ENCODE measurements around the gene SKA2.
"Not testable (repeated sequence)": the region's sequence is repeated elsewhere in the genome, so short reads cannot be mapped to it uniquely, and the experiment has no call there.

Gene SKA2, protein sequence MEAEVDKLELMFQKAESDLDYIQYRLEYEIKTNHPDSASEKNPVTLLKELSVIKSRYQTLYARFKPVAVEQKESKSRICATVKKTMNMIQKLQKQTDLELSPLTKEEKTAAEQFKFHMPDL

DNA sequence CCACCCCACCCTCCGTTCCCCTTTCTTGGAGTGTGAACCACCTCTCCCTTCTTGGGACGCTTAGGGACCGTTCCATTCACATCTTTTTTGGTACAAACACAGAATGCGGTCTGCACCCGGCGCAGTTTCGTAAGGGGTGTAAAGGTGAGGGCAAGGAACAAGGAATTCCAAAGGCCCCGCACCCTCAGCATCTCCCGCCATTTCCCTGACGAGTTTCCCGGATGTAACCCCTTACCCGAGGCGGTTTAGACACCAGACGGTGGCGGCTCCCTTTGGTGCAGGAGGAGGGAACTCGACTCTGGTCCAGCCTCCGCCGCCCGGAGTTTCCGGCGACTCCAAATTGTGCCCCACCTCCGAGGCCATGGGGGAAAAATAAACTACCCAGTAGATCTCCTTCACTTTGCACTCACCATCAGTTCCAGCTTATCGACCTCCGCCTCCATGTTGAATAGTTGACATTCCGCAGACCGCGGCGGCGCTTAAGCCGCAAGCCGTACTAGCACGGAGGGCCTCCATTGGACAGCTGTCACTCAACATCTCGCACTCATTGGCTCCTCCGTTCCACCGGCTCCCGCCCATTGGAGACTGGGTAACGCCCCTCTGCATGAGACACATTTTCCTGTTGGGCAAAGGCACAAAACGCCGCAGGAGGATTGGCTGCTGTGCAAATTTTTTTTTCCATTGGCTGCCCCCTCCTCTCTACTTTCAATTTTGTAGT, at the start of gene SKA2:
Gene SKA2 (minus strand): TSS at position 466 of the 718 bp plus-strand sequence. CDS start 23 bp downstream, at position 443.
- peak; percentile 97 for DNase-seq

DNA sequence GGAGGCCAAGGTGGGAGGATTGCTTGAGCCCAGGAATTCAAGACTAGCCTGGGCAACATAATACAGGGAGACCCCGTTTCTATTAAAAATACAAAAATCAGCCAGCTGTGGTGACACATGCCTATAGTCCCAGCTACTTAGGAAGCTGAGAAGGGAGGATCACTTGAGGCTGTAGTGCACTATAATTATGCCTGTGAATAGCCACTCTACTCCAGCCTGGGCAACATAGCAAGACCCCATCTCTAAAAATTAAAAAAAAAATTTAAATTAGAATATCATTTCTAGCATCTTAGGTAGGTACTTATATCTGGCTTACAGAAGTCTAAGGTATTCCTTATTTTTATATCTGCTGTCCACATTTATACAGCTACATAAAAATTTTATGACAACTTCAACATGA, 47.3 kb upstream of the SKA2 start:
- no peak for DNase-seq

DNA sequence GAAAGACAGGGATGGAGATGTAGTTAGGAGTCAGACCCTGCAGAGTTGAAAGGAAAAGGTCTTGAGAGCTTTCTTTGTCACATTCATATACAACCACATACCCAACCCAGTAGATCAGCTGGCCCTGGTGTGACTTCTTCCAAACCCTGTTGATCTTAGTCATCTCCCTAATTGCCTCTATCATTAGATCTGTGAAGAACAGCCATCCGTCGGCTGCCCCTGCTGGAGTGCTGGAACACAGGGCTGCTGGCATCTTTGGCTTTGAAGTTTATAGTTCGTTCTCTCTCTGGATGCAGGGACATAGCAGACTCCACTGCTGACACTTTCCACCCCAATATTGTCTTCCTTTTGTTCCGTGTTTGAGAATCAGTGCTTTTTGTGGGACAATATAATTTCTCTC, 44.4 kb upstream of the SKA2 start:
- DNase-seq, result no peak

DNA sequence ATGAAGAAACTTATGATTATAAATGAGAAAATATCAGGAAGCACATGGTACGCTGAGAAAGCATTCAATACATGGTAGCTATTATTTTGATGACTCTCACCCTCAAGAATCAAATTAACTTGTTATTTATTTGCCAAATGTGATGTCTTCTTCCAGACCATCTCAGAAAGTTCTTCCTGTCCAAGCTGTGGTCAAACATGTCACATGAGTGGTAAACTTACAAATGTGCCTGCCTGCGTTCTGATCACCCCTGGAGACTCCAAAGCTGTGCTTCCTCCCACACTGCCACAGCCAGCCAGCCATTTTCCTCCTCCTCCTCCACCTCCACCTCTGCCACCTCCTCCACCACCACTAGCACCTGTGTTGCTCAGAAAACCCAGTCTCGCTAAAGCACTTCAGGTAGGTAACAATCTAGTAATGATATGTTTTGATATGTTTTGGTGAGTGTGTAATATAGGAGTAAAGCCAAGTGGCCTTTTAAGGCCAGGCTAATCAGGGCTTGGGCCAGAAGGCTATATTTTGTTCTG, 38.4 kb upstream of the SKA2 start:
- no peak for DNase-seq

DNA sequence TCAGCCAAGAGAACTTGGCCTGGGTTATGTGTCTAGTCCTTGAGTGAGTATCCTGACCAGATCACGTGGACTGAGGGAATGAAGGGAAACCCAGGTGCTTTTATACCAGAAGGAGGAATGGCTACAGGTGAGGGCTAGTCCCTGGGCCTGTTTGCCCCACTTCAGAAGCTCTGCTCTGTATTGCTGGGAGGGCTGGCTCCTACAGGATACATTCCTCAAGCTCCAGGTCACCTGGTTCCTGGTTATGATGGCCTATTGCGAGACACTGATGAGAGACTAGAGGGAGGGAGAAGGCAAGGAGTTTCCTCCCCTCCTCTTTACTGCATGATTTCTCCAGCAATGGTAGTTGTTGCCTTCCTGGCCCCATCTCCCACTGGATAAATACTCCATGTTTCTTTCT, 35.8 kb upstream of the SKA2 start:
- DNase-seq, result no peak

DNA sequence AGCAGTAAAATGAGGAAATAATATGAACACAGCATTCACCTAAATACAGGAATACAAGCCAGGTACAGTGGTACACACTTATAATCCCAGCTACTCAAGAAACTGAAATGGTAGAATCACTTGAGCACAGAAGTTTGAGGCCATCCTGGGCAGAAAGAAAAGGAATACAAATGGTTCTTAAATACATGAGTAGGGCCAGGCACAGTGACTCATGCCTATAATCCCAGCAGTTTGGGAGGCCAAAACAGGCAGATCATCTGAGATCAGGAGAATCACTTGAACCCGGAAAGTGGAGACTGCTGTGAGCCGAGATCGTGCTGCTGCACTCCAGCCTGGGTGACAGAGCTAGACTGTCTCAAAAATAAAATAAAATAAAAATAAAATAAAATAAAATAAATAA, 31.9 kb upstream of the SKA2 start:
- no peak for DNase-seq

DNA sequence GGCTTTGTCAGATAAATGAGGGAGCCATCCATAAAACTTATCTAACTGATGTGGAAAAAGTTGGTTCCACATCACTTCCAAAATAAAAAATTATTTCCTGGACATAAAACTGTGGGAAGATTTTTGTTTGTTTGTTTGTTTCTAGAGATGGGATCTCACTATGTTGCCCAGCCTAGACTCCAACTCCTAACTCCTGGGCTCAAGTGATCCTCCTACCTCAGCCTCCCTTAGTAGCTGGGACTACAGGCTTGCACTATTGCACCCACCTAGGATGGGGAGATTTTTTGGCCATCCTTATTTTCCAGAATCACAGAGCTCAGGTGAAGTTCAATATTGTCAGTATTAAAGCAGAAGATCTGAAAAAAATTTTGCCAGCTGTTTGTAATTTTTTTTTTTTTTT, 31.0 kb upstream of the SKA2 start:
- no peak for DNase-seq

DNA sequence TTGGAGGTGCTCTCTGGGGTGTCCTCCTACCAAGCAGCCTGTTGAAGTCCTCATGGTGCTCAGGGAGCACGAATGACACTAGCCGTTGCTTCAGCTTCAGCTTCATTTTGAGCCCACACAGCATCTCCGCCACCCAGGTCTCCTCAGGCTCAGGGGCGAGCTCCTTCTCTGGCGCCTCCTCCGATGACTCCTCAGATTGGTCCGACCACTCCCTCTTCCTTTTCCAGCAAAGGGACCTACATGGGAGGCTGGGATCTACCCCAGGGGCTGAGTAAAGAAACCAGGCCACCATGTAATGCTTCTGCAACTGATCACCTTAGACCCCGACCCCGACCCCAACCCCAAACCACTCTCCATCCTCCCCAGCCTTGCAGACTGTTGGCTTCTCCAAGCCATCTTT, 26.5 kb upstream of the SKA2 start:
- DNase-seq, result no peak

DNA sequence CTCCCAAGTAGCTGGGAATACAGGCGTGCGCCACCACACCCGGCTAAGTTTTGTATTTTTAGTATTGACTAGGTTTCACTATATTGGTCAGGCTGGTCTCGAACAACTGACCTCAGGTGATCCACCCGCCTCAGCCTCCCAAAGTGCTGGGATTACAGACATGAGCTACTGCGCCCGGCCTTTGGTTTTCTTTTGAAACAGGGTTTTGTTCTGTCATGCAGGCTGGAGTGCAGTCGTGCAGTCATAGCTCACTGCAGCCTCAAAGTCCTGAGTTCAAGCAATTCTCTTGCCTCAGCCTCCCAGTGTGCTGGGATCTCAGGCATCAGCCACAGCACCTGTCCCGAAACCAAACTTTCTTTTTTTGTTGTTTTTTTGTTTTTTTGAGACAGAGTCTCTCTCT, 25.6 kb upstream of the SKA2 start:
- no peak for DNase-seq

DNA sequence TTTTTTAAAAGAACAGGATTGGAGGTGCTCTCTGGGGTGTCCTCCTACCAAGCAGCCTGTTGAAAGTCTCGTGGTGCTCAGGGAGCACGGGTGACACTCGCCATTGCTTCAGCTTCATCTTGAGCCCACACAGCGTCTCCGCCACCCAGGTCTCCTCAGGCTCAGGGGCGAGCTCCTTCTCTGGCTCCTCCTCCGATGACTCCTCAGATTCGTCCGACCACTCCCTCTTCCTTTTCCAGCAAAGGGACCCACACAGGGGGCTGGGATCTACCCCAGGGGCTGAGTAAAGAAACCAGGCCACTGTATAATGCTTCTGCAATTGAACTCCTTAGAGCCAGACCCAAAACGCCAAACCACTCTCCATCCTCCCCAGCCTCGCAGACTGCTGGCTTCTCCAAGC, 24.6 kb upstream of the SKA2 start:
- DNase-seq, result not testable (repeated sequence)

DNA sequence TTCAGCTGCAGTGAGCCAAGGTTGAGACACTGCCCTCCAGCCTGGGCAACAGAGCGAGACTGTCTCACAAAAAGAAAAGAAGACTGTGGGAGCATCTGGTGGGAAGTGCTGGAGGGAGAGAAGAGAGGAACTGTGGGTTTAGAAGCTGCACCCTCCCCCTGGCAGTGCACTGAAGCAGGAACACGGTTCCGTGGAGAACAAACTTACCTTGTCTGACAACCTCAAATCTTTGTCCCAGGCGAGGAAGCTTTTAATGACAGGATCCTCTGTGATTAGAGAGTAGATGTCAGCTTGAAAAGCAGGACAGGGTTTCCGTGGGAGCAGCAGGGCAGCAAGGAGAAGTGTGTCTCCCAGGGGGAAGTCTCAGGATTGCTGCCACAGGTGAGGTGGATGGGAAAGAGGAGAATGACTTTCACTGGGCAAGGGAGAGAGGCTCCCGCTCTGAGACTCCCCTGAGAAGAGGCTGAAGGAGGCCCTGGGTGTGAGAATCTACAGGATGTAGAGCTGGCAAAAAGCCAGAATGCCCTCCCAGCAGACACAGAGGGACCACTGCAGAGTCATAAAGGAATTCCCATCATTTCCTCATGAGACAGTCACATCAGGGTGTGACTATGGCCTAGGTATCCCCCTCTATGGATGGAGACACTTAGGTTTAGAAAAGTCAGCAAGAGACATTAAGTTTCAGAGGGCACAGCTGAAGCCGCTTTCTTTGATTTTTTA, 23.4 kb upstream of the SKA2 start:
- no peak for DNase-seq

DNA sequence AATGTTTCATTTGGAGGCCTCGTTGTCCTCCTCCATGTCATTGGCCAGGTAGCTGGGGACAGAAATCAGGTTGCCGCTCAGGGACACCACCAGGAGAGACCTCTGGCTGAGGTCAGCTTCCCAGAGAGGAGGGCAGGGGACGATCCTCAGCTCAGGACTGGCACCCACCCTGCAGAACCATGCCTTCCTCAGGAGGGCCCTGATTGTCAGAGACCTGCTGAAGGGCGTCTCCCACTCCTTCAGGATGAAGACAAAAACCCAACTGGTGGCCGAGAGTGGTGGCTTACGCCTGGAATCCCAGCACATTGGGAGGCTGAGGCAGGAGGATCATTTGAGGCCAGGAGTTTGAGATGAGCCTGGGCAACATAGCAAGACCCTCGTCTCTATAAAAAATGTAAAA, 20.1 kb upstream of the SKA2 start:
- DNase-seq, result no peak

DNA sequence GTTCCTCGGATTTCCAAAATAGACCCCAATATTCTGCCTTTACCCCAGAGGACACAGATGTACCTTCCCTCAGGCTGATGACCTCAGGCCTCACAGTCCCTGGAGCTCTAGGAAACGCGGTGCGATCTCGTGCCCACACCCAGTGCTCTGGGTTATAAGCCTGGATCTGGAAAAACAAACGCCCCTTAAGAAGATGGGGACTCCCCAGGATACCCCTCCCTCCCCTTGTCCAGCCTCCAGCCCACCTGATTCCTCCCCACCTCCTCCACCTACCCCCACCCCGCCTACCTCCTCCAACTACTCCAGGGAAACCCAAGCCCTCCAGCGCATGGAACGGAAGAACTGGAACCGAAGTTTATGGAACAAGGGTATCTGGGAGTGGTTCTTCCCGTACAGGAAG, 19.7 kb upstream of the SKA2 start:
- DNase-seq, result peak; percentile 9

DNA sequence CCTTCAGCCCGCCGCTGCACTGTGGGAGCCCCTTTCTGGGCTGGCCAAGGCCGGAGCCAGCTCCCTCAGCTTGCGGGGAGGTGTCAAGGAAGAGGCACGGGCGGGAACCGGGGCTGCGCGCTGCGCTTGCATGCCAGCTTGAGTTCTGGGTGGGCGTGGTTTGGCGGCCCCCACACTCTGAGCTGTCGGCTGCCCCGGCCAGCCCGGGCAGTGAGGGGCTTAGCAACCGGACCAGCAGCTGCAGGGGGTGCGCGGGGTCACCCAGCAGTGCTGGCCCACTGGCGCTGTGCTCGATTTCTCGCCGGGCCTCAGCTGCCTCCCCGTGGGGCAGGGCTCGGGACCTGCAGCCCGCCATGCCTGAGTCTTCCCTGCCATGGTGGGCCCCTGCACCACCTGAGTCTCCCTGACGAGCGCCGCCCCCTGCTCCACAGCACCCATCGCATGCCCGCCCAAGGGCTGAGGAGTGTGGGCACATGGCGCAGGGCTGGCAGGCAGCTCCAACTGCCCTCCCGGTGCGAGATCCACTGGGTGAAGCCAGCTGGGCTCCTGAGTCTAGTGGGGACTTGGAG, 17.5 kb upstream of the SKA2 start:
- DNase-seq, result peak; percentile 1

DNA sequence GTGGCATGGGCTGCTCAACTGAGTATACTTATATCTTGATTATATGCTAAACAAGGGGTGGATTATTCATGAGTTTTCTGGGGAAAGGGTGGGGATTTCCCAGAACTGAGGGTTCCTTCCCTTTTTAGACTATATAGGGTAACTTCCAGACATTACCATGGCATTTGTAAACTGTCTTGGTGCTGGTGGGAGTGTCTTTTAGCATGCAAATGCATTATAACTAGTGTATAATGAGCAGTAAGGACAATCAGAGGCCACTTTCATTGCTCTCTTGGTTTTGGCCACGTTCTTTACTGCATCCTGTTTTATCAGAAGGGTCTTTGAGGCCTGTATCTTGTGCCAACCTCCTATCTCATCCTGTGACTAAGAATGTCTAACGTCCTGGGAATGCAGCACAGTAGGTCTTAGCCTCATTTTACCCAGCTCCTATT, 12.6 kb upstream of the SKA2 start:
- DNase-seq, result peak; percentile 4

DNA sequence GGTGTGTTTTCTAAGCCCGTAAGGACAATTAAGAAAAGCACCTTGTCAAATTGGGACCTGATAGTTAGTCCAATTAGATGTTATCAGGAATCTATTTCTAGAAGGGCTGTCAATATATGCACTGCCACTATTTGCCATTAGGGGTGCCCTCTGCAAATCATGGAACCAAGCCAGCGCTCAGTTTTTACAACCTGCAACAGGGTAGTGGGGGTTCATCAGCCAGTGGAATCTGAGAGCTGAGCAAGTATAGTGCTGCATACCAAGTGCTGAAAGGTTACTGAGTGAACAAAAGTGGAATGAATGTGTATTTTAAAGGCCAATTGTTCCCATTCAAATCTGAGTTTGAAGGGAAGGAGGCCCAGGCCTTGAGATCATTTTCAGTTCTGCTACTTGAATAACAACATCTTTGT, 11.0 kb upstream of the SKA2 start:
- DNase-seq, result peak; percentile 47

DNA sequence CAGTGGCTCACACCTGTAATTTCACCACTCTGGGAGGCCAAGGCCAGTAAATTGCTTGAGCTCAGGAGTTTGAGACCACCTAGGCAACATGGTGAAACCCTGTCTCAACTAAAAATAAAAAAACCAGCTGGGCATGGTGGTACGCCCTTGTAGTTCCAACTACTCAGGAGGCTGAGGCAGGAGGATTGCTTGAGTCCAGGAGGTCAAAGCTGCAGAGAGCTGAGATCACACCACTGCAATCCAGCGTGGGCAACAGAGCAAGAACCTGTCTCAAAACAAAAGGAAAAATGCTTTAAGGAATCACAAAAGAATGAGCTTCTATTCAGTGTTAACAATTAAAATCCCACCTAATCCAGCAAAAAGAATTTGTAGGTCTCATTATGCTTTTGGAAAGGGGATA, 6.5 kb upstream of the SKA2 start:
- DNase-seq, result peak; percentile 14

DNA sequence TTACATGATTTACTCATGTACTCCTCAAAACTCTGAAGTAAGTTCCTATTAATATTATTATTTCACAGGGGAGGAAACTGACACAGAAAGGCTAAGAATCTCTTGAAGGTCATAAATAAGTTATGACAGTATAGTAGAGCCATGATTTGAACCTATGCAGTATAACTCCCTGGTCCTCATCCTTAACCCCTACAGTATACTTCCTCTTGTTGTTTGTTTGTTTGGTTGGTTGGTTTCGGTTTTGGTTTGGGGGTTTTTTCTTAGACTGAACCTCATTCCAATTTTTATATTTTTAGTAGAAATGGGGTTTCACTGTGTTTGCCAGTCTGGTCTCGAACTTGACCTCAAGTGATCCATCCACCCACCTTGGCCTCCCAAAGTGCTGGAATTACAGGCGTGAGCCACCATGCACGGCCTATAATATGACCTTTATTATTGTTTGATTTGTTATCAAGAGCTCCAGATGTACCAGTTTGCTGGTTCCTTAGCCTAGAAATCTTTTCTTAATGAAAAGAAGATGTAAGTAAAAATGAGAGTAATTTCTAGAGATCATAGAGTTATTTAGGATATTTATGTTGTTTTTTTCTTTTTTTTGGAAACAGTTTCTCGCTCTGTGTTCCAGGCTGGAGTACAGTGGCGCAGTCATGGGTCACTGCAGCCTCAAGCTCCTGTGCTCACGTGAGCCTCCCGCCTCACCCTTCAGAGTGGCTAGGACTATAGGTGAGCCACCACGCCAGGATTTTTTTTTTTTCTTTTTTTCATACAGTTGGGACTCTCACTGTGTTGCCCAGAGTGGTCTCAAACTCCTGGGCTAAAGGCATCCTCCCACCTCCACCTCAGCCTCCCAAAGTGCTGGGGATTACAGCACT, 5.4 kb upstream of the SKA2 start:
- peak; percentile 3 for DNase-seq

DNA sequence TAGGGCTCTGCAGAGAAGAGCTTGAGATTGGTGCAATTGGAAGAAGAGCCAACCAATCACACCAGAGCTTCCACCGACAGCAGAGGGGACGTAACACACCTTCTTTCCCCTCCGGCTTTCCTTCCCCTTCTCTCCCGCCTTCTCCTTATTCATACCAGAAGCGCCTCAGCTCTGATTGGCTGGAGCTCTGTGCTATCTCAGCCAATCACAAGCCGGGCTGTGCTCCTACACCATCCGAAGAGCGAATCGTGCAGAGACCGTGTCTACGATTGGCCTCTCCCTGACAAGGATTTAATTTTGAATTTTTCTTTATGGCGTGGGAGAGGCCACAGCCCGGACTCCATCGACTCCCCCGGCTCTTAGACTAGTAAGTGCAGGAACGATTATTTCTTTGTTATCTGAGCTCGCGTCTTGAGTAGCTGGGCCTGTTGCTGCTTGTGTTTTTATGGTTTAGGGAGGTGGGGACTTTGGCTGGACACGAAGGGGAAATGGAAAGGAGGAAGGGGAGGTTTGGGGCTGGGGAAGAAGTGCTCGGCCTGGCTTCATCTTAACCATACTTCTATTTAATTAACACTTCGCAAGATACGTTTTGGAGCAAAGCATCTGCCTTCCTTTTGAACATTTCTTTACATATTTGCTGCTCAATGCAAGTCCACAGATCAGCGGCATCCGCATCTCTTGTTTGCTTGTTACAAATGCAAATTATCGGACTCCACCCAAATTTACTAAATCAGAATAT, 622 bp upstream of the SKA2 start, which contains the start of gene PRR11:
Gene PRR11 (plus strand): TSS at position 308 of the 739 bp plus-strand sequence. CDS start 14,007 bp downstream, outside the sequence.
- DNase-seq, result peak; percentile 90

DNA sequence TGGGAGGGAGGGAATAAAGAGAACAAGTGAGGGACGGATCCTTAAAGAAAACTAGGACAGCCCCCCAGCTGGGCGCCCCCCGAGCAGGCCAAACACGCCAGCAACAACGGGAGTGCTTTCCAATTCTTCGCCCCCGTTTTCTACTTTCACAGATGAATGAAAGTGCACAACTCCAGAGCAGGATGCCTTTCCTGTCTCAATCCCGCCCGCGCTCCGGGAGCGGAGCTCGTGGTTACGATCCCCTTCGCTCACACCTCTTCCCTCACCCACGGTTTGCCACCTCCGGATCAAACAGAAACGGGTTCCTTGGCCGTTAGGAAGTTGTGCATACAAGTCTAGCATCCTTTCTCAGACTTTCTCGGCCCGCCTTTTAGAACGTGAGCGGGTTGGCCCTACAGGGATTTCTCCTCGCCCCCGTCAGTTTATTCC, 680 bp downstream of the SKA2 start:
- peak; percentile 64 for DNase-seq

DNA sequence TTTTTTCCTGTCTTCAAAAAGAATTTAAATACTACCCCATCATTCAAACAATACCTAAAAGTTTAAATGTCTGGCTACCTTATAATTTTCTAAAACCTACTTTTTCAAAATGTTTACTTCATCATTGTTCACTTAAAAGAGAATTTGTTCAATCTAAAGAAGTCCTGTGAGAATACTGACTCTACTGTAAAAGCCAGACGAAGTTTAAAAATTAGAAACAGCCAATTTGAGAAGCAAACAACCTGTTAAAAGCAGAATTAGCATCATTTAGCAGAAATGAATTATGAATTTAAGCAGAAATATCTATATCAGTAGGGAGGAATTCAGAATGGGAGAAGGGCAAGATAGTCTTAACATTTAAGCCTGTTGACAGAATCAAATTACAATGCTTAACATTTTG, 2.1 kb downstream of the SKA2 start:
- no peak for DNase-seq

DNA sequence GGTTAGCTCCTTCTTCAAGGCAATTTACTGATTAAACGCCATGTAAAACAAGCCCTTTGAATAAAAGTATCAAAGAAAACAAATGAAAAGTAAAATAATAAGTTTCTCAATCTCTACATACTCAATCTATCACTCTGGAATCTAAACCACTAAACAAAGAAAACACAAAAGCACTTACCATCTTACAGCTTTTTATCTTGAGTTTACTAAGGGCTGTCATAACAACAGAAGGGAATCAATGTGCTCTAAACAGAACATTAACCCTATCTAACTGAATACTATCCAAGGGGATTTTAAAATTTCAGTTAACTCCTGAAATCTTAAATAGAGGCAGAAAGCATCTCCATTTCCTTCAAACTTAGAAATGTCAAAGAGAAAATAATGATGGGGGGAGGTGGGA, 3.4 kb downstream of the SKA2 start:
- no peak for DNase-seq
